SK-N-SH treated with all-trans-retinoic acid at 6 μM for 48 hours (cell line): ENCODE data around the gene CELA1.

Experiments used
- ARNTL ChIP-seq: fragments of 450-650 bp; formaldehyde crosslinking; IDR thresholded peaks from 2 replicates; pipeline ENCODE4 v1.5.0; 2020; ENCODE audit warnings: low read depth, mild to moderate bottlenecking, moderate library complexity, borderline replicate concordance
- ESRRG ChIP-seq: fragments of 250-450 bp; sonication (Bioruptor Pico); IDR thresholded peaks from 2 replicates; pipeline ENCODE4 v1.6.1; 2021; ENCODE audit warnings: mild to moderate bottlenecking
- ZC3H10 ChIP-seq: fragments of 250-450 bp; sonication (Bioruptor Pico); IDR thresholded peaks from 2 replicates; pipeline ENCODE4 v1.5.1; 2021; ENCODE audit warnings: mild to moderate bottlenecking, moderate library complexity
- ZFP30 ChIP-seq: fragments of 450-650 bp; formaldehyde crosslinking; IDR thresholded peaks from 2 replicates; pipeline ENCODE4 v1.5.0; 2022; ENCODE audit warnings: mild to moderate bottlenecking, moderate library complexity
- ZNF70 ChIP-seq: fragments of 450-650 bp; formaldehyde crosslinking; IDR thresholded peaks from 2 replicates; pipeline ENCODE4 v1.5.0; 2020; ENCODE audit warnings: mild to moderate bottlenecking, moderate library complexity
- TF ChIP-seq, protein P1 (sequence below): fragments of 250-450 bp; sonication (Bioruptor Pico); IDR thresholded peaks from 2 replicates; pipeline ENCODE4 v1.8.0; 2021; ENCODE audit warnings: low read depth, mild to moderate bottlenecking, moderate library complexity, borderline replicate concordance
- TF ChIP-seq, protein P2 (sequence below): fragments of 250-450 bp; sonication (Bioruptor Pico); IDR thresholded peaks from 2 replicates; pipeline ENCODE4 v1.5.1; 2021; ENCODE audit warnings: mild to moderate bottlenecking, moderate library complexity

DNA sequence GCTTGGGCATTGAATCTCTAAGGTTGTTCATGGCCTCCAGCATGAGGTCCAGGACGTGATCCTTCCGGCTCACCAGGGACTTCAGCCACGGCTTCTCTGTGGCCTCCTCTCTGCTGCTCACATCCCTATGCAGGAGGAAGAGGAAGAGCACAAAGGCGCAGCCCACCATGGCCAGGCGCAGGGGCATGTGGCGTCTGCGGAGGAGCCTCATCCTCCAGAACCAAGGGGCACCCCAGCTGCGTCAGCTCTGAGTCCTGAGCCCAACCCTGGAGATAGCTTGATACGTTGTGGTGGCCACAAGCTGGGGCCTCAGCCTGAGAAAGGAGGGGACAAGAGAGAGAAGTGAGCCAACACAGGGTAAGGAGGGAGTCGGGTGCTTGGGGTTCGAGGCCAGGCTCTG lies 33.1 kb upstream of the CELA1 start:
- no peak for TF ChIP-seq ARNTL (CRISPR knock-in tag)
- TF ChIP-seq, protein P1, sequence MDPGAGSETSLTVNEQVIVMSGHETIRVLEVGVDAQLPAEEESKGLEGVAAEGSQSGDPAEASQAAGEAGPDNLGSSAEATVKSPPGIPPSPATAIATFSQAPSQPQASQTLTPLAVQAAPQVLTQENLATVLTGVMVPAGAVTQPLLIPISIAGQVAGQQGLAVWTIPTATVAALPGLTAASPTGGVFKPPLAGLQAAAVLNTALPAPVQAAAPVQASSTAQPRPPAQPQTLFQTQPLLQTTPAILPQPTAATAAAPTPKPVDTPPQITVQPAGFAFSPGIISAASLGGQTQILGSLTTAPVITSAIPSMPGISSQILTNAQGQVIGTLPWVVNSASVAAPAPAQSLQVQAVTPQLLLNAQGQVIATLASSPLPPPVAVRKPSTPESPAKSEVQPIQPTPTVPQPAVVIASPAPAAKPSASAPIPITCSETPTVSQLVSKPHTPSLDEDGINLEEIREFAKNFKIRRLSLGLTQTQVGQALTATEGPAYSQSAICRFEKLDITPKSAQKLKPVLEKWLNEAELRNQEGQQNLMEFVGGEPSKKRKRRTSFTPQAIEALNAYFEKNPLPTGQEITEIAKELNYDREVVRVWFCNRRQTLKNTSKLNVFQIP, result no peak
- TF ChIP-seq, protein P2, sequence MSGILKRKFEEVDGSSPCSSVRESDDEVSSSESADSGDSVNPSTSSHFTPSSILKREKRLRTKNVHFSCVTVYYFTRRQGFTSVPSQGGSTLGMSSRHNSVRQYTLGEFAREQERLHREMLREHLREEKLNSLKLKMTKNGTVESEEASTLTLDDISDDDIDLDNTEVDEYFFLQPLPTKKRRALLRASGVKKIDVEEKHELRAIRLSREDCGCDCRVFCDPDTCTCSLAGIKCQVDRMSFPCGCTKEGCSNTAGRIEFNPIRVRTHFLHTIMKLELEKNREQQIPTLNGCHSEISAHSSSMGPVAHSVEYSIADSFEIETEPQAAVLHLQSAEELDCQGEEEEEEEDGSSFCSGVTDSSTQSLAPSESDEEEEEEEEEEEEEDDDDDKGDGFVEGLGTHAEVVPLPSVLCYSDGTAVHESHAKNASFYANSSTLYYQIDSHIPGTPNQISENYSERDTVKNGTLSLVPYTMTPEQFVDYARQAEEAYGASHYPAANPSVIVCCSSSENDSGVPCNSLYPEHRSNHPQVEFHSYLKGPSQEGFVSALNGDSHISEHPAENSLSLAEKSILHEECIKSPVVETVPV (CRISPR knock-in tag), result no peak
- TF ChIP-seq ESRRG (CRISPR knock-in tag), result no peak
- TF ChIP-seq ZNF70 (CRISPR knock-in tag), result no peak
- no peak for TF ChIP-seq ZC3H10 (CRISPR knock-in tag)
- no peak for TF ChIP-seq ZFP30
